Measurements from ENCODE around the gene CHRNA5.

Gene CHRNA5

DNA sequence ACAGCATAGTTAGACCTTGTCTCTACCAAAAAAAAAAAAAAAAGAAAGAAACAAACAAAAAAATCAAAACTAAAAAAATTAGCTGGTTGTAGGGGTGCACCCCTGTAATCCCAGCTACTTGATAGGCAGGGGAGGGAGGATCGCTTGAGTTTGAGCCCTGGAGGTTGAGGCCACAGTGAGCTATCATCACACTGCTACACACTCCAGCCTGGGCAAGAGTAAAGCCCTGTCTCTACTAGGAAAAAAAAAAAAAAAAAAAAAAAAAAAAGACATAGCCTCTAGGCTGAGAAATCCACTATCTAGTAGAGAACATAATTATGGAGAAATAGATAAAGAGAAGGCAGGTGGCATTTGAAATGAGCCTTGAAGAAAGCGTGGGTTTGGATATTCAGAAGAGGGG is 2.2 kb upstream of the CHRNA5 start:
- ChIA-PET CTCF (interaction anchor here (0.6 to 0.7 kb wide), 4 partner anchors 32 to 608 kb away, joined by 3 to 6 read pairs (median 4); no protein-coding TSS in a partner anchor), POLR2A (ENCODE audit: low non-redundant PET) (no interaction called here)
- TF ChIP-seq, protein P1, sequence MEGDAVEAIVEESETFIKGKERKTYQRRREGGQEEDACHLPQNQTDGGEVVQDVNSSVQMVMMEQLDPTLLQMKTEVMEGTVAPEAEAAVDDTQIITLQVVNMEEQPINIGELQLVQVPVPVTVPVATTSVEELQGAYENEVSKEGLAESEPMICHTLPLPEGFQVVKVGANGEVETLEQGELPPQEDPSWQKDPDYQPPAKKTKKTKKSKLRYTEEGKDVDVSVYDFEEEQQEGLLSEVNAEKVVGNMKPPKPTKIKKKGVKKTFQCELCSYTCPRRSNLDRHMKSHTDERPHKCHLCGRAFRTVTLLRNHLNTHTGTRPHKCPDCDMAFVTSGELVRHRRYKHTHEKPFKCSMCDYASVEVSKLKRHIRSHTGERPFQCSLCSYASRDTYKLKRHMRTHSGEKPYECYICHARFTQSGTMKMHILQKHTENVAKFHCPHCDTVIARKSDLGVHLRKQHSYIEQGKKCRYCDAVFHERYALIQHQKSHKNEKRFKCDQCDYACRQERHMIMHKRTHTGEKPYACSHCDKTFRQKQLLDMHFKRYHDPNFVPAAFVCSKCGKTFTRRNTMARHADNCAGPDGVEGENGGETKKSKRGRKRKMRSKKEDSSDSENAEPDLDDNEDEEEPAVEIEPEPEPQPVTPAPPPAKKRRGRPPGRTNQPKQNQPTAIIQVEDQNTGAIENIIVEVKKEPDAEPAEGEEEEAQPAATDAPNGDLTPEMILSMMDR (conservative IDR thresholded peaks at IDR 0.05; ENCODE audit: low read depth) = no peak
- H3K27ac ChIP-seq = no peak overlapping the region
- DNase-seq (ENCODE audit: low spot score) = no peak

DNA sequence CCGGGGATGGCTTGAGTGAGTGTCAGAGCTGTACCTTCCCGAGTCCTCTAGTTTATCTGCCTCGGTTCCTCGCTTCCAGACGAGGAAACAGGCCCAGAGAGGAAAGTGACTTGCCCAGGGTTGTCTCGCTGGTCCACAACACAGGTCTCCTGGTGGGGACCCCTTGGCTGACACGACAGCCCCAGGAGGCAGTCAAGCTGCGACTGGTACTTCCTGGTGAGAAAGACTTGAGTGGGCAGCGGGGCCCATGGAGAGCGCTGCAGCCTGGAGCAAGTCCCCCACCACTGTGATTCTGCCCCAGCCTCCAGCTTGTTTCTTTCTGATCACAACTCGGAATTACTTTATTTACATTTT is 600 bp upstream of the CHRNA5 start:
- H3K27ac ChIP-seq = peak overlapping the region; percentile 90
- ChIA-PET POLR2A (ENCODE audit: low non-redundant PET) (interaction anchor here (1.5 kb wide), 1 partner anchor 24 kb away, joined by 5 read pairs; the partner anchor contains the start of gene PSMA4), CTCF (interaction anchor here (0.7 kb wide), 1 partner anchor 50 kb away, joined by 3 read pairs; no protein-coding TSS in a partner anchor)
- DNase-seq (ENCODE audit: low spot score) = no peak
- TF ChIP-seq, protein P1 (conservative IDR thresholded peaks at IDR 0.05; ENCODE audit: low read depth) = no peak

DNA sequence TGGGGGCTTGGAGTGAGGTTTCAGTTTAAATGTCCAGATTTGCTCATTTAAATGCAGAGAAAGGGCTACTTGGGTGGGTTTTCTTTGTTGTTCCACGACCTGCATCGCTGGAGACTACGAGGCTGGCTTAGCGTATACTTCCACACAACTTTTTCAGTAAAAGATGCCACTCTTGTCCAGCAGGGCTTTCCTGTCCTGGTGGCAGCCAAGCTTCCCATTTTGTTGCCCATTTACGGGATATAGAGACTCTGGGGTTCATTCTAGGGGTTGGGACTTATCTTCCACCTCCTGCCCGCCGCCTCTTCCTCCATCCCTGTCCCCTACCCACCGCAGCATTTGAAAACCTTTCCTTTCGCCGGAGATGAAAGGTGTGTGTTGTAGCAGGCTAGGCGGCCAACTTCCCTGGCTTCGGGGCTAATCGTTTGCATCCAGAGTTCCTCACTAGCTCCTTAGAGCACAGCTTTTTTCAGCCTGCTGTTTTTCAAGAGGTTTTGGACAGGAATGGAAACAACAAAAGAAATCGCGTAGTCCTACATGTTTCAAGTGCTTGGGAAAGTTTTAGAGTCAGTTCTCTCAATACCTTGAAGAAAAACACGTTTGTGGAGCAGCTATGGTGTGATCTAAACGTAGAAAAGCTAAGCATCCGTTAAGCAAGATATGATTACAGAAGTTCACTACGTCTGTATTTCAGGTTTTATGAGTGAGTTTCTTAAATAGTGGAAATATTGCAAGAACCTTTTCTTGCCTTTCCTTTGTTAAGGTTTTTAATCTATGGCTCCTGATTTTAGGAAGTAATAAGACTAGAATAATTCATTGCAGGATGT is 843 bp downstream of the CHRNA5 start:
- TF ChIP-seq, protein P1 (conservative IDR thresholded peaks at IDR 0.05; ENCODE audit: low read depth) = peak; percentile 30; the same call in 1 of the 2 replicates
- H3K27ac ChIP-seq = peak overlapping the region; percentile 90
- DNase-seq (ENCODE audit: low spot score) = peak; percentile 49
- POLR2A ChIA-PET (ENCODE audit: low non-redundant PET) = interaction anchor here (0.5 to 1.5 kb wide), 2 partner anchors 26 to 663 kb away, joined by 3 to 5 read pairs; partner anchors contain the start of gene PSMA4
- CTCF ChIA-PET = interaction anchor here (0.7 to 1.3 kb wide), 3 partner anchors 14 to 932 kb away, joined by 3 to 4 read pairs (median 4); no protein-coding TSS in a partner anchor

DNA sequence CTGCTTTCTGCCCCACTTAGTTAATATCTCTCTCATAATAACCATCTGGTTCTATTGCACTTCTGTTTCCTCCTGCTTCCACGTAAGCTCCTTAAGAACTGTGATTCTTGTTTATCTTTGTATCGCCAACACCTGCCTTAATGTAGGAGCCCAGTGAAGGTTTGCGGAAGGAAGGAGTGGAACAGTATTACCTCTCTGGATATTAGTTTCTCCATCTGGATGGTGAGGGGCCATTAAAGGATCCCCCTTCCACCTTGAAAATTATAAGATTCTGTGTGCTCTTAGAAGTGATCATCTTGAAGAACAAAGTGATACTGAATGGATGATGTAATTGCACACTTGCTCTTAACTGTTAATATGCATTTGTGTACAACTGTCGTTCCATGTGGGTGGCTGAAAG is 2.2 kb downstream of the CHRNA5 start:
- no peak overlapping the region for H3K27ac ChIP-seq
- TF ChIP-seq, protein P1 (conservative IDR thresholded peaks at IDR 0.05; ENCODE audit: low read depth) = no peak
- ChIA-PET POLR2A (ENCODE audit: low non-redundant PET) (no interaction called here), CTCF (interaction anchor here (0.6 kb wide), 1 partner anchor 85 kb away, joined by 3 read pairs; no protein-coding TSS in a partner anchor)
- no peak for DNase-seq (ENCODE audit: low spot score)

DNA sequence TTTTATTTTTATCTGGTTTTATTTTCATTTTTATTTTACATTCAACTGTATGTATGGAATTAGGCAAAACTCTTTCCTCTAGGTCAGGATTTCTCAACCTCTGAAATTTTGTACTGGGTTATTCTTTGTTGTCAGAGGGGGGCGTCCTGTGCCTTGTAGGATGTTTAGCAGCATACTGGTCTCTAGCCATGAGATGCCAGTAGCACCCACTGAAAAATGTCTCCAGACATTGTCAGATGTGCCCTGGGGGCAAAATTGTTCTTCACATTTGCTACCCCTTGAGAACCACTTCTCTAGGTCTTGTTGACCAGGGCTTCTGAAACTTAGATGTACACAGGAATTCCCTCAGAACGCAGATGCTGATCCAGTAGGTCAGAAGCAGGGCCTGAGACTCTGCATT is 5.4 kb downstream of the CHRNA5 start:
- TF ChIP-seq, protein P1 (conservative IDR thresholded peaks at IDR 0.05; ENCODE audit: low read depth) = no peak
- no peak overlapping the region for H3K27ac ChIP-seq
- CTCF ChIA-PET = interaction anchor here (0.6 kb wide), 1 partner anchor 90 kb away, joined by 3 read pairs; no protein-coding TSS in a partner anchor
- POLR2A ChIA-PET (ENCODE audit: low non-redundant PET) = no interaction called here
- no peak for DNase-seq (ENCODE audit: low spot score)

DNA sequence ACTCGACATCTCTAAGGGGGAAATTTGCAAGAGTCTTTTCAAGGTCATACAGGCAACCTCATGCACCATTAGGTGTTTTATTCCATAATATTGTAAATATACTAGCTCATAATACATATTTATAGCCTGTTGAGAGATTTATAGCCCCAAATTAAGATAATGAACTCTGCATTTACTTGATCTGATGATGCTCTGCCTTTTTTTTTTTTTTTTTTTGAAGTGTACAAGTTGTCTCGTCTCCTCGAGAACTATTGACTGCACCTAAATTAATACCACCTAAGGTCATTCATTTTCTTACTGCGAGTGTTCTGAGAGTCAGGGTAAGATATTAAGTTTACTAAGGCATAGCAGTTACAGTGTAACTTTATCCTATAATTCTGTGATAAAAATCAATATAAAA is 6.1 kb downstream of the CHRNA5 start:
- DNase-seq (ENCODE audit: low spot score) = no peak
- ChIA-PET CTCF (interaction anchor here (0.6 kb wide), 1 partner anchor 89 kb away, joined by 3 read pairs; no protein-coding TSS in a partner anchor), POLR2A (ENCODE audit: low non-redundant PET) (interaction anchor here (0.6 kb wide), 1 partner anchor 257 kb away, joined by 3 read pairs; no protein-coding TSS in a partner anchor)
- TF ChIP-seq, protein P1 (conservative IDR thresholded peaks at IDR 0.05; ENCODE audit: low read depth) = no peak
- H3K27ac ChIP-seq = no peak overlapping the region

Measured in RWPE1 (cell line).